HPDE6-E6E7 (cell line): Measurements from ENCODE around the gene GATD1.

Experiments
- DNase-seq: peaks from one replicate; pipeline ENCODE4 v3.0.0; 2011; ENCODE audit warnings: missing footprints; ENCODE audit errors: extremely low spot score

The GATD1 gene

GRCh38 chr11:727281-727701 lies 50.0 kb downstream of the GATD1 start:
- no peak for DNase-seq

- peak; percentile 76 for DNase-seq
These were observed 50.7 kb downstream of the GATD1 start for GRCh38 chr11:726278-727220.

- DNase-seq: no peak
These were observed 51.6 kb downstream of the GATD1 start for GRCh38 chr11:725624-726202.

GRCh38 chr11:724778-725386 lies 52.4 kb downstream of the GATD1 start:
- no peak for DNase-seq

- DNase-seq: no peak
These were observed 53.1 kb downstream of the GATD1 start for GRCh38 chr11:724049-724777.

DNA sequence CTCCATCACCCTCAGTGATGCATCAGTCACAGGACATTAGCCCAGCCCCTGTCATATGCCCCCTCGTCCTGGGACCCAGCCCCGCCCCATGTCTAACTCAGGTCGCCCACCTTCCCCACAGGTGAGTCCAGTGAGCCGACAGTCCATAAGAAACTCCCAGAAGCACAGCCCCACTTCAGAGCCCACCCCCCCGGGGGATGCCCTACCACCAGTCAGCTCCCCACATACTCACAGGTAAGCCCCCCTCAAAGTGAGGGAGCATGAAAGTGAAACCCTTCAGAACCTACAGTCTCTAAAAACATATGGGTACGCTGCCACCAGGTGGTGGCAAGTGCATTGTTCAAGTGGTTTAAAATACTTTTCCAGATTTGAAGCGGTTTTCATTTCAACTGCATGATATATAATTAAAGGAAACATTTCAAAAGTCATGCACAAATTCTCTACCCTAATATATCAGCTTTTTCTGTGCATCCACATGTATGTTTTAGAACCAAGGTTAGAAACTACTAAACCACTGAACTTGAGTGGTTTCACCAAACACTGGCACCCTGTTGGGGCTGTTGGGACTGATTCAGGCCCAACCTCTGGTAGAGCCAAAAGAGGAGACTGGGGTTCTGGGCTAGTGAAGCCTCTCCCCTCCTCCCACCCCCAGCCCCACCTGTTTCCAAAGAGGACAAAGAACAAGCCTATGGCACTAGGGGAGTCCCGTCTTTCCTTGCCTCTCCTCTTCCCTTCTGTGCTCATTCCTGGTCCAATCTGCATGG lies 54.0 kb downstream of the GATD1 start:
- DNase-seq: no peak

DNA sequence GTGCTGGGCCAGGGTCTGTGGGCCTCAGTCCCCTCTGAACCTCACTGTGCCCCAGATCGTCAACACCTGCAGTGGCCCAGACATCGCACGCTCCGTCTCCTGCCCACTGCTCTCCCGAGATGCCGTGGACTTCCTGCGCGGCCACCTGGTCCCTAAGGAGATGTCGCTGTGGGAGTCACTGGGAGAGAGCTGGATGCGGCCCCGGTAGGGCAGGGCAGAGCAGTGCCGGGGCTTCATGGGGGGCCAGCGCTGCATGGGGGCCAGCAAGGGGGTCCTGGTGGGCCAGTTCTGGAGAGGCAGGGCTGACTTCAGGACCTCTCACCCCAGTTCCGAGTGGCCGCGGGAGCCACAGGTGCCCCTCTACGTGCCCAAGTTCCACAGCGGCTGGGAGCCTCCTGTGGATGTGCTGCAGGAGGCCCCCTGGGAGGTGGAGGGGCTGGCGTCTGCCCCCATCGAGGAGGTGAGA lies 54.9 kb downstream of the GATD1 start:
- no peak for DNase-seq

DNA sequence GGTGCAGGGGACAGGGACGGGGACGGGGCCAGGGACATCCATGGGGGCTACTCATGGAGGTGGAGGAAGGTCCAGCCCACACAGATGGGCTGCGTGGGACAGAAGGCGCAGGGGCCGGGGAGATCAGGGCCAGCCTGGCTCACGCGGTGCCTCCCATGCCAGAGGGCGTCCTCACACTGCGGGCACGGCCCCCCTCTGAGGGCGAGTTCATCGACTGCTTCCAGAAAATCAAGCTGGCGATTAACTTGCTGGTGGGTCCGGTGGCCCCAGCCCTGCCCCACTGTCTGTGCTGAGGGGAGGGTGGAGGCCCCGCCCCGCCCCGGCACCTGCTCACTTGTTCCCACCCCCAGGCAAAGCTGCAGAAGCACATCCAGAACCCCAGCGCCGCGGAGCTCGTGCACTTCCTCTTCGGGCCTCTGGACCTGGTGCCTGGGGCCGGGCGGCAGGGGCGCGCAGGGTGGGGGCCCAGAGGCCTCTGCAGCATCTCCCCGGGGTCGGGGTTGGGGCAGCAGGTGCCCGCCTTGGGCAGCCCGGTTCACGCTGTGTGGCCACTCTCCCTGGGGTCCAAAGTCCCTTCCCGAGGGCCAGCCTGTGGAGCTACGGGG lies 55.4 kb downstream of the GATD1 start:
- no peak for DNase-seq

- DNase-seq: no peak
These were observed 56.0 kb downstream of the GATD1 start for GRCh38 chr11:721247-721740.

GRCh38 chr11:720642-721246 lies 56.5 kb downstream of the GATD1 start:
- no peak for DNase-seq

GRCh38 chr11:720017-720641 lies 57.2 kb downstream of the GATD1 start:
- DNase-seq: no peak

DNA sequence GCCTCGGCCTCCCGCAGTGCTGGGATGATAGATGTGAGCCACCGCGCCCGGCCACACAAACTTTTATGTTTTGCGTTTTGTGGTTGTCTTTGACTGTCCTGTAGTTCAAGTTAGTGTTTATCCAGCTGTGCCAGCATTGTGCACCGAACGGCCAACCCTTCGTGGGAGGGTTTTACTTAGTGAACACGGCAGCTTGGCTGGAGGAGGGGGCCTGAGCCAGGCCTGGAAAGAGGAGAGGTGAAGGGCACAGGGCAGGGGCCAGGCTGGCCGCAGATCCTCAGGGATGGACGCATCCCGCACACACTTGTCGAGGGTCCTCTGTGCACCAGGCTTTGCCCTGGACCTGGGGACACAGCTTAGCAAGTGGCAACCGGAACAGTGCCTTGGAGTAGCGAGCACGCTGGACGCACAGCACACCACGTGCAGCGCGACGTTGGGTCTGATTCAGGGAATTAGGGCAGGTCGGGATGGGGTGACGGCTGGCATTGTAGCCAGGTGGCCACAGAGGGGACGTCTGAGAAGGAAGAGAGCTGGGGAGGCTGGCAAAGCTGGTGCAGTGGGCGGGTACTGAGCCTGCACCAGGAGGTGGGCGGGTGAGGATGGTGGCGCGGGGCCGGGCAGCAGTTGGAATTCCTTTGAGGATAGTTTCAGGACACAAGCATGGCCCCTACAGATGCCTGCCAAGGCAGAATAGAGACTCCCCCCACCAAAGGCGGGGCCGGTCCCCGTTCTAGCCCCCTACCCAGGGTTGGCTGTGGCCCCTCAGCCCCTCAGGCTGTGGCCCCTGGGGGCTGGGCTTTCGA lies 57.9 kb downstream of the GATD1 start:
- no peak for DNase-seq
